ENCODE results near the gene GNAS. TPM values are rescaled to one million over a fixed set of nuclear protein-coding genes. Genes with fewer than 3 reads are reported as not detected.

GNAS gene
- polyA plus RNA-seq, 1 experiment = 1,537 TPM

GRCh38 chr20:58847463-58847862, 5.1 kb upstream of the GNAS start:
- CTCF ChIA-PET = interaction anchor here (0.7 to 1.9 kb wide), 3 partner anchors 13 to 610 kb away, joined by 3 to 4 read pairs (median 3); no protein-coding TSS in a partner anchor

DNA sequence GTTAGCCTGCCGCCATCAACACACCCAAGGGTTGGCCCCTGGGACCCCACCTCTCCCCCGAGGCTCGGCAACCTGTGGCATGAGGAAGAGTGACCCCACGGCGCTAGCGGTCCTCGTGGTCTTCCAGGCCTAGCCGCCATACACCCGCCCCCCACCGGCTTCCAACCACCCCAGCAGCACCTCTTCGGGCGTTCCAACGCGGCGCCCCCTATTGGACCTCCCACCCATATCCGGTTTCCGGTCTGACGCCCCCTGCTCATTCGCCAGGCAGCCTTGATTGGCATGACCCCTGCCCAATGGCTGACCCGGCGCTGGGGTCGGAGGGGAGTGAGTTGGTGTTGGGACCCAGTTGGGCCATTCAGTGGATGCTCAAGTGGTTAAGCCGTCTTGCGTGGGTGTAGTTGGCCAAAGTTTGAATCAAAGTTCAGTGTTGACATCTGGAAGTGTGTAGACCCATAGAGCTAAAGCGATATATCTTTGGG, 1.8 kb upstream of the GNAS start, which contains the start of gene GNAS-AS1:
GNAS-AS1 (minus strand) TSS at position 210 of the 482 bp plus-strand sequence.
- ChIA-PET POLR2A (no interaction called here), CTCF (interaction anchor here (0.9 to 1.9 kb wide), 5 partner anchors 38 to 616 kb away, joined by 3 to 6 read pairs (median 4); partner anchors contain the start of gene STX16)
- Histone ChIP-seq H3K27me3 (ENCODE audit: control insufficient read depth, insufficient read depth, low read length) (peaks cover 14% of the 10 kb centered on the region), H3K36me3 (ENCODE audit: control insufficient read depth, insufficient read depth, low read length) (no peaks in the 10 kb centered on the region), H3K4me3 (ENCODE audit: low read depth, low read length) (peak within 1 kb of the TSS; percentile 72)
- 0 out of 2 replicates have a peak, but pooled peaks have one; percentile 21 for TF ChIP-seq CTCF (IDR thresholded peaks at IDR 0.05; ENCODE audit: insufficient read depth, low read depth, low read length)
- no peak for DNase-seq (ENCODE audit: low read depth)

More at GRCh38 chr20:58847463-58847862, 5.1 kb upstream of the GNAS start:
- no peak for DNase-seq (ENCODE audit: low read depth)
- Histone ChIP-seq H3K36me3 (ENCODE audit: control insufficient read depth, insufficient read depth, low read length) (no peaks in the 10 kb centered on the region), H3K4me3 (ENCODE audit: low read depth, low read length) (no peak overlapping the region), H3K27me3 (ENCODE audit: control insufficient read depth, insufficient read depth, low read length) (peaks cover 3% of the 10 kb centered on the region)
- no peak for TF ChIP-seq CTCF (IDR thresholded peaks at IDR 0.05; ENCODE audit: insufficient read depth, low read depth, low read length)
- POLR2A ChIA-PET = interaction anchor here (0.6 kb wide), 1 partner anchor 235 kb away, joined by 3 read pairs; no protein-coding TSS in a partner anchor

GRCh38 chr20:58851221-58851968, 1.1 kb upstream of the GNAS start:
- ChIA-PET CTCF (interaction anchor here (0.6 to 1.9 kb wide), 7 partner anchors 12 to 617 kb away, joined by 3 to 6 read pairs (median 3); partner anchors contain the start of gene STX16), POLR2A (no interaction called here)
- H3K27me3 ChIP-seq (ENCODE audit: control insufficient read depth, insufficient read depth, low read length) = peaks cover 15% of the 10 kb centered on the region
- TF ChIP-seq CTCF (IDR thresholded peaks at IDR 0.05; ENCODE audit: insufficient read depth, low read depth, low read length) = no peak
- H3K36me3 ChIP-seq (ENCODE audit: control insufficient read depth, insufficient read depth, low read length) = no peaks in the 10 kb centered on the region
- H3K4me3 ChIP-seq (ENCODE audit: low read depth, low read length) = peak overlapping the region; percentile 72
- no peak for DNase-seq (ENCODE audit: low read depth)

GRCh38 chr20:58851969-58852458, 502 bp upstream of the GNAS start:
- POLR2A ChIA-PET = no interaction called here
- DNase-seq (ENCODE audit: low read depth) = no peak
- H3K4me3 ChIP-seq (ENCODE audit: low read depth, low read length) = peak overlapping the region; percentile 37; the same call in 1 of the 2 replicates
- H3K27me3 ChIP-seq (ENCODE audit: control insufficient read depth, insufficient read depth, low read length) = peaks cover 15% of the 10 kb centered on the region
- no peak for TF ChIP-seq CTCF (IDR thresholded peaks at IDR 0.05; ENCODE audit: insufficient read depth, low read depth, low read length)
- CTCF ChIA-PET = interaction anchor here (0.5 to 1.9 kb wide), 11 partner anchors 11 to 1255 kb away, joined by 3 to 6 read pairs (median 4); partner anchors contain the start of gene STX16
- H3K36me3 ChIP-seq (ENCODE audit: control insufficient read depth, insufficient read depth, low read length) = no peaks in the 10 kb centered on the region

DNA sequence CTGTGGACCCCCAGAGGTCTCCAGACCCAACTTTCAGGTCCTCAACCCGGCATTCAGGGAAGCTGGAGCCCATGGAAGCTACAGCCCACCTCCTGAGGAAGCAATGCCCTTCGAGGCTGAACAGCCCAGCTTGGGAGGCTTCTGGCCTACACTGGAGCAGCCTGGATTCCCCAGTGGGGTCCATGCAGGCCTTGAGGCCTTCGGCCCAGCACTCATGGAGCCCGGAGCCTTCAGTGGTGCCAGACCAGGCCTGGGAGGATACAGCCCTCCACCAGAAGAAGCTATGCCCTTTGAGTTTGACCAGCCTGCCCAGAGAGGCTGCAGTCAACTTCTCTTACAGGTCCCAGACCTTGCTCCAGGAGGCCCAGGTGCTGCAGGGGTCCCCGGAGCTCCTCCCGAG, 950 bp downstream of the GNAS start:
- TF ChIP-seq CTCF (IDR thresholded peaks at IDR 0.05; ENCODE audit: insufficient read depth, low read depth, low read length) = no peak
- CTCF ChIA-PET = interaction anchor here (0.9 to 2.2 kb wide), 7 partner anchors 9 to 616 kb away, joined by 3 to 7 read pairs (median 5); no protein-coding TSS in a partner anchor
- POLR2A ChIA-PET = no interaction called here
- no peak overlapping the region for H3K4me3 ChIP-seq (ENCODE audit: low read depth, low read length)
- peaks cover 20% of the 10 kb centered on the region for H3K27me3 ChIP-seq (ENCODE audit: control insufficient read depth, insufficient read depth, low read length)
- DNase-seq (ENCODE audit: low read depth) = no peak
- no peaks in the 10 kb centered on the region for H3K36me3 ChIP-seq (ENCODE audit: control insufficient read depth, insufficient read depth, low read length)

Measured in BJ (cell line).